Lower lobe of right lung (tissue), 2 donors: ENCODE results near the gene GNB2. TPM values are rescaled to one million over a fixed set of nuclear protein-coding genes. Genes with fewer than 3 reads are reported as not detected.

ENCODE experiments used
- ATAC-seq, 2 donors: fragments of 200-7000 bp; cut with Tn5 transposase; one replicate each; pipeline ENCODE4 v1.9.1; 2020 to 2022; ENCODE audit warnings: mild to moderate bottlenecking in 2 of 2, moderate library complexity in 2 of 2
- DNase-seq: peaks from one replicate; pipeline ENCODE4 v3.0.0-alpha.2; 2020
- H3K27ac ChIP-seq: fragments of 200-600 bp; one replicate; pipeline ENCODE4 v1.8.0; 2022
- H3K27me3 ChIP-seq: fragments of 200-600 bp; one replicate; pipeline ENCODE4 v1.8.0; 2022; ENCODE audit warnings: low read depth
- H3K36me3 ChIP-seq: fragments of 200-600 bp; one replicate; pipeline ENCODE4 v1.8.0; 2022; ENCODE audit warnings: mild to moderate bottlenecking
- H3K4me1 ChIP-seq: fragments of 200-600 bp; one replicate; pipeline ENCODE4 v1.8.0; 2022
- H3K4me3 ChIP-seq: fragments of 200-600 bp; one replicate; pipeline ENCODE4 v1.8.0; 2022; ENCODE audit warnings: mild to moderate bottlenecking
- H3K9me3 ChIP-seq: fragments of 200-600 bp; one replicate; pipeline ENCODE4 v1.8.0; 2022
- intact Hi-C: fragments of 100-400 bp; cut with DNase I; formaldehyde crosslinking; loops from one replicate; pipeline ENCODE4 v1.11.0; 2022
- total RNA-seq: library from RNA; stranded (reverse); fragmentation: NEBNext Ultra II Directional; extraction: Animal tissue kit (Norgen Biotek cat#: 25700); gene quantifications from one replicate; pipeline ENCODE4 v1.2.1, GENCODE V29; 2021
- TF ChIP-seq, protein P1 (sequence below): fragments of 200-600 bp; IDR thresholded peaks from one replicate; pipeline ENCODE4 v1.8.0; 2022; ENCODE audit warnings: antibody characterized with exemption, mild to moderate bottlenecking
- donor health status: DM: no; HTN: yes; CAD: no; lungs with severe emphysema.

Gene GNB2
- total RNA-seq, 1 donor from 2014 or later: 247 TPM

- no peak overlapping the region for H3K27ac ChIP-seq
- DNase-seq: no peak
- no peaks in the 10 kb centered on the region for H3K27me3 ChIP-seq
- peaks cover 78% of the 10 kb centered on the region for H3K36me3 ChIP-seq
- H3K4me1 ChIP-seq: peaks cover 13% of the 10 kb centered on the region
- TF ChIP-seq, protein P1, sequence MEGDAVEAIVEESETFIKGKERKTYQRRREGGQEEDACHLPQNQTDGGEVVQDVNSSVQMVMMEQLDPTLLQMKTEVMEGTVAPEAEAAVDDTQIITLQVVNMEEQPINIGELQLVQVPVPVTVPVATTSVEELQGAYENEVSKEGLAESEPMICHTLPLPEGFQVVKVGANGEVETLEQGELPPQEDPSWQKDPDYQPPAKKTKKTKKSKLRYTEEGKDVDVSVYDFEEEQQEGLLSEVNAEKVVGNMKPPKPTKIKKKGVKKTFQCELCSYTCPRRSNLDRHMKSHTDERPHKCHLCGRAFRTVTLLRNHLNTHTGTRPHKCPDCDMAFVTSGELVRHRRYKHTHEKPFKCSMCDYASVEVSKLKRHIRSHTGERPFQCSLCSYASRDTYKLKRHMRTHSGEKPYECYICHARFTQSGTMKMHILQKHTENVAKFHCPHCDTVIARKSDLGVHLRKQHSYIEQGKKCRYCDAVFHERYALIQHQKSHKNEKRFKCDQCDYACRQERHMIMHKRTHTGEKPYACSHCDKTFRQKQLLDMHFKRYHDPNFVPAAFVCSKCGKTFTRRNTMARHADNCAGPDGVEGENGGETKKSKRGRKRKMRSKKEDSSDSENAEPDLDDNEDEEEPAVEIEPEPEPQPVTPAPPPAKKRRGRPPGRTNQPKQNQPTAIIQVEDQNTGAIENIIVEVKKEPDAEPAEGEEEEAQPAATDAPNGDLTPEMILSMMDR: no peak
- intact Hi-C loops: no loop called here
- ATAC-seq: no peak
- H3K4me3 ChIP-seq: no peak overlapping the region
- no peaks in the 10 kb centered on the region for H3K9me3 ChIP-seq
These were observed 12.8 kb downstream of the GNB2 start for GRCh38 chr7:100686201-100686821.

- Histone ChIP-seq H3K27ac (no peak overlapping the region), H3K4me1 (peaks cover 18% of the 10 kb centered on the region), H3K9me3 (no peaks in the 10 kb centered on the region), H3K27me3 (no peaks in the 10 kb centered on the region), H3K4me3 (no peak overlapping the region), H3K36me3 (peaks cover 73% of the 10 kb centered on the region)
- ATAC-seq (no peak), DNase-seq (no peak)
- intact Hi-C loops: no loop called here
- TF ChIP-seq, protein P1: no peak
These were observed 13.3 kb downstream of the GNB2 start for GRCh38 chr7:100686822-100687211.

DNA sequence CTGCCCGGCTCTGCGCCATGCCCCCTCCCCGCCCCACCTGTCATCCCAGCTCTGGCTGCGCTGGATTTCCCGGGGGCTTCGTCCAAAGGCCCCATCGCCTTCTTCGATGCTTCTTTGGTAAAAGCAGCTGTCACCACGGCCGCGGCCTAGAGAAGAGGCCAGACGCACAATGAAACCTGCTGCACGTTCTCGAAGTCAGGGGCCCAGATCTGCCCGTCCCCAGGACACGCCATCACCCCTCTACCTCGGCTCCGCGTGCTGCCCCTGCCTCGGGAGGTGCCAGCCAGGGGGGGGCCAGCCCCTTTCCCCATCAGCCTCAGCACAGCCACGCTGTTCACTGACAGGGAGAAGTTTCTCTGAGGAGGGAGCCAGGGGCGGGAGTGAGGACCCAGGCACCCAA is 13.7 kb downstream of the GNB2 start:
- DNase-seq (no peak), ATAC-seq (no peak)
- TF ChIP-seq, protein P1: no peak
- intact Hi-C loops: no loop called here
- Histone ChIP-seq H3K4me3 (no peak overlapping the region), H3K4me1 (peaks cover 23% of the 10 kb centered on the region), H3K9me3 (no peaks in the 10 kb centered on the region), H3K27ac (no peak overlapping the region), H3K27me3 (no peaks in the 10 kb centered on the region), H3K36me3 (peaks cover 69% of the 10 kb centered on the region)

DNA sequence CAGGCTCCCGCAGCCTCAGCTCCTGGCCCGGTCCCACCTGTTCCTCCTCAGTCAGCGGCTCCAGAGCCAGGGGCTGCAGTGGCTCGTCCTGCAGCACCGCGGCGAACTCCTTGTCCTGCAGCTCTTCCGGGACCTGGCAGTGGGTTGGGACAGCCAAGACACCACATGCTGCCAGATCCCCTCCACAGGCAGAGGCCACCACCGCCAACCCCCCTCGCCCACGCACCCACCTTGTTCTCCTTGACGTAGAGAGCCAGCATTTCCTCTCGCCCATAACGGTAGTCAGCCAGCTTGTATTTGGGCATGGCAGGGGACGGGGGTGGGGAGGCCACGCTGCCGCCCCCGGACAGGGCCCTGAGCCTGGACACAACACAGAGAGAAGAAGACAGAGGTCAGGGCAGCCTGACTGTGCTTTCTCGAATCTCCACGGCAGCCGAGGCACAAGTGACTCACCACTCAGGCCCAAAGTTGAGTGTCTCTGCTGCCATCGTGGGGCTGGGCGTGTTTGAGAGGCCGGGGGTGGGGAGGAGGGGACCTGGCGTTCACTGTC is 14.3 kb downstream of the GNB2 start:
- DNase-seq (no peak), ATAC-seq (no peak)
- Histone ChIP-seq H3K4me3 (no peak overlapping the region), H3K27me3 (no peaks in the 10 kb centered on the region), H3K36me3 (peaks cover 63% of the 10 kb centered on the region), H3K27ac (no peak overlapping the region), H3K4me1 (peaks cover 28% of the 10 kb centered on the region), H3K9me3 (no peaks in the 10 kb centered on the region)
- TF ChIP-seq, protein P1: no peak
- intact Hi-C loops: no loop called here

DNA sequence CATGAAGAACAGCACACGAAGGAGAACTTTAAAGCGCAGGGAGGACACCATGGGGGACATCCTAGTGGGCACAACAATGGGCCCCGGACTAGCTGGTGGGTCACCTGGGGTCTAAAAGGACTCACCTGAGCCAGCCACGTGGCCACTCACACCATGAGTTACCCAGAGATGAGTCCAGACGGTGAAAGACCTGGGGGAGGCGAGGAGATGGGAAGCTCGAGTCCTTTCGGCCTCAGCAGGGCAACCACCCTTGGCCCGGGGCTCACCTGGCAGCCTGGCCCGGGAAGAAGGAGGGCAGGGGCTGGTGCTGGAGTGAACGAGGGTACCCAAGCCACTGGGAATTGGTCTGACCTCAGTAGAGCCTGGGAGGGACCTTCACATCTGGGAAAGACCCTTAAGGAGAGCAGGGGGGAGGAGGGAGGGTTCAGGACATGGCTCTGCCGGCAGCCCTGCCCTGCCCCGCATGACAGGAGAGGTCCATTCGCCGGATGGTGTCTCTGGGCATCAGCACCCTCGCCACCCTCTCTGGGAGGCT is 14.9 kb downstream of the GNB2 start:
- no peaks in the 10 kb centered on the region for H3K9me3 ChIP-seq
- H3K27me3 ChIP-seq: no peaks in the 10 kb centered on the region
- DNase-seq (no peak), ATAC-seq (no peak)
- H3K36me3 ChIP-seq: peaks cover 58% of the 10 kb centered on the region
- H3K27ac ChIP-seq: no peak overlapping the region
- TF ChIP-seq, protein P1: no peak
- H3K4me1 ChIP-seq: peaks cover 32% of the 10 kb centered on the region
- H3K4me3 ChIP-seq: no peak overlapping the region
- intact Hi-C loops: no loop called here
